Transverse colon (tissue), 4 donors: ENCODE data around the gene ZNF729. TPM values are rescaled to one million over a fixed set of nuclear protein-coding genes. Genes with fewer than 3 reads are reported as not detected.

Experiments used
- DNase-seq: peaks from one replicate; pipeline ENCODE4 v3.0.0-alpha.2; 2019
- H3K27ac ChIP-seq, 4 donors: fragments of 200-600 bp; sonication (generic); 2 replicates each; pipeline ENCODE4 v1.5.1; 2016 to 2018; ENCODE audit warnings: inconsistent platforms in 4 of 4
- H3K27me3 ChIP-seq: fragments of 200-600 bp; sonication (generic); 2 replicates; pipeline ENCODE4 v1.5.1; 2017; ENCODE audit warnings: inconsistent platforms
- H3K36me3 ChIP-seq, 4 donors: fragments of 200-600 bp; sonication (generic); 2 replicates each; pipeline ENCODE4 v1.5.1; 2017 to 2019; ENCODE audit warnings: inconsistent platforms in 4 of 4
- H3K4me1 ChIP-seq, 4 donors: fragments of 200-600 bp; sonication (generic); 2 replicates each; pipeline ENCODE4 v1.5.1; 2017 to 2020; ENCODE audit warnings: inconsistent platforms in 4 of 4
- H3K4me3 ChIP-seq, 4 donors: fragments of 200-600 bp; sonication (generic); 1 replicate in 1 of 4; 2 replicates in 3 of 4; pipeline versions ENCODE4 v1.5.1 to v1.6.1; 2017 to 2019; ENCODE audit warnings: inconsistent platforms in 4 of 4
- H3K9me3 ChIP-seq, 2 donors: fragments of 200-600 bp; sonication (generic); 2 replicates each; pipeline ENCODE4 v1.5.1; 2017 to 2019; ENCODE audit warnings: inconsistent platforms in 2 of 2
- CTCF ChIP-seq, 5 experiments: fragments of 200-600 bp in 3 of 5; fragments of 450-650 bp in 2 of 5; sonication (generic) in 3 of 5; IDR thresholded peaks; 1 replicate in 2 of 5; 2 replicates in 3 of 5; pipeline ENCODE4 v1.5.1; 2016 to 2017; ENCODE audit warnings: antibody characterized with exemption in 5 of 5, inconsistent platforms in 3 of 5, mild to moderate bottlenecking in 2 of 5, moderate library complexity in 1 of 5
- EP300 ChIP-seq: sonication (generic); formaldehyde crosslinking; IDR thresholded peaks from one replicate; pipeline ENCODE4 v1.6.1; 2017; ENCODE audit warnings: antibody characterized with exemption, low read depth
- POLR2A ChIP-seq: fragments of 450-650 bp; IDR thresholded peaks from one replicate; pipeline ENCODE4 v1.6.1; 2016; ENCODE audit warnings: antibody characterized with exemption, mild to moderate bottlenecking, moderate library complexity
- POLR2AphosphoS5 ChIP-seq, 3 donors: sonication (generic); formaldehyde crosslinking; IDR thresholded peaks; one replicate each; pipeline ENCODE4 v1.6.1; 2016; ENCODE audit warnings: antibody characterized with exemption in 3 of 3
- WGBS, 2 donors: methylation state at CpG; one replicate each; pipeline ENCODE4 v1.1.5; 2018; ENCODE audit warnings: low coverage in 1 of 2; 5-methylcytosine and 5-hydroxymethylcytosine counted together
- in situ Hi-C, 4 donors: fragments of 200-750 bp; cut with MboI; loops; one replicate each; pipeline versions ENCODE4 v1.15.0 to v1.15.1; 2017; ENCODE audit warnings: low sequenced_read_pairs in 3 of 4, low pct_ligation_motif_present in 1 of 4, low pct_unique_long_range_greater_than_20kb in 1 of 4
- intact Hi-C: fragments of 100-400 bp; cut with DNase I; formaldehyde crosslinking; loops from one replicate; pipeline ENCODE4 v1.15.1; 2023; ENCODE audit warnings: low total_unique reads
- total RNA-seq, 4 donors: library from RNA; depleted of rRNA; stranded (reverse); fragments of >200 nt; gene quantifications; one replicate each; pipeline ENCODE4 v1.1.0, GENCODE V29; 2016

ZNF729 gene
- not detected for total RNA-seq

GRCh38 chr19:22286151-22286810 lies at the start of gene ZNF729:
Gene ZNF729 (plus strand): TSS chr19:22286441. CDS start chr19:22286526, 85 bp downstream.
- H3K4me1 ChIP-seq, result no peaks in the 10 kb centered on the region
- H3K27ac ChIP-seq, result no peak within 1 kb of the TSS
- peaks cover 0 to 13% of the 10 kb centered on the region in 2 donors for H3K9me3 ChIP-seq
- no peak for DNase-seq
- intact Hi-C loops (no loop called here), in situ Hi-C loops (no loop called here)
- 52% methylated on average over 24 of the region's 32 CpGs; no CpG with 5 or more reads in 1 of the 2 donors for whole genome bisulfite sequencing, 2 donors
- no peaks in the 10 kb centered on the region for H3K36me3 ChIP-seq
- no peak within 1 kb of the TSS for H3K4me3 ChIP-seq
- peaks cover 8% of the 10 kb centered on the region for H3K27me3 ChIP-seq
- no peak for TF ChIP-seq EP300
- TF ChIP-seq POLR2A, result no peak
- TF ChIP-seq CTCF (IDR thresholded peaks at IDR 0.05), result no peak
- no peak for TF ChIP-seq POLR2AphosphoS5 (IDR thresholded peaks at IDR 0.05)

DNA sequence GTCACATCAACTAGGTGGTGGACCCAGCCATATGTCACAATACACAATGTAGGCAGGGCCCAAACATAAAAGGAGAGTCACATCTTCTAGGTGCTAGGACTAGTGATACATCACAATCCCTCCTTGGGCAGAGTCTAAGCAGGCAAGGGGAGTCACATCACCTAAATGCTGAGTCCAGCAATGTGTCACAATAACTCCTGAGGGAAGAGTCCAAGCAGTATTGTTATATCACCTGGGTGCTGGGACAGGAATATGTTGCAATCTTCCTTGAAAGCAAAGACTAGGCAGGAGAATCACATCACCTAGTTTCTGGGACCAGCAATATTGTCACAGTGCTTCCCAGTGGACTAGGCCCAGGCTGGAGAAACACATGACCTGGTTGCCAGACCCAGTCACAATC lies 29.4 kb upstream of the ZNF729 start:
- intact Hi-C loops (no loop called here), in situ Hi-C loops (no loop called here)
- Histone ChIP-seq H3K4me1 (no peaks in the 10 kb centered on the region), H3K36me3 (no peaks in the 10 kb centered on the region), H3K27me3 (no peaks in the 10 kb centered on the region), H3K9me3 (no peaks in the 10 kb centered on the region), H3K4me3 (no peak overlapping the region), H3K27ac (no peak overlapping the region)
- no peak for DNase-seq
- no peak for TF ChIP-seq POLR2AphosphoS5 (IDR thresholded peaks at IDR 0.05)
- TF ChIP-seq POLR2A, result no peak
- no peak for TF ChIP-seq EP300
- TF ChIP-seq CTCF (IDR thresholded peaks at IDR 0.05), result no peak

GRCh38 chr19:22257381-22257780 lies 28.9 kb upstream of the ZNF729 start:
- Histone ChIP-seq H3K4me3 (no peak overlapping the region), H3K27me3 (no peaks in the 10 kb centered on the region), H3K27ac (no peak overlapping the region), H3K4me1 (no peaks in the 10 kb centered on the region), H3K9me3 (no peaks in the 10 kb centered on the region), H3K36me3 (no peaks in the 10 kb centered on the region)
- TF ChIP-seq POLR2A, result no peak
- no peak for TF ChIP-seq EP300
- no peak for DNase-seq
- in situ Hi-C loops (no loop called here), intact Hi-C loops (no loop called here)
- 79% methylated on average over 2 of the region's 2 CpGs; no CpG with 5 or more reads in 1 of the 2 donors for WGBS, 2 donors

GRCh38 chr19:22257916-22258315 lies 28.3 kb upstream of the ZNF729 start:
- no peak overlapping the region for H3K4me3 ChIP-seq
- no peaks in the 10 kb centered on the region for H3K36me3 ChIP-seq
- H3K4me1 ChIP-seq, result no peaks in the 10 kb centered on the region
- no peak for DNase-seq
- H3K27ac ChIP-seq, result no peak overlapping the region
- no peak for TF ChIP-seq CTCF (IDR thresholded peaks at IDR 0.05)
- no peak for TF ChIP-seq POLR2AphosphoS5 (IDR thresholded peaks at IDR 0.05)
- no peak for TF ChIP-seq POLR2A
- no peak for TF ChIP-seq EP300
- in situ Hi-C loops (no loop called here), intact Hi-C loops (no loop called here)
- no peaks in the 10 kb centered on the region for H3K9me3 ChIP-seq
- H3K27me3 ChIP-seq, result no peaks in the 10 kb centered on the region

DNA sequence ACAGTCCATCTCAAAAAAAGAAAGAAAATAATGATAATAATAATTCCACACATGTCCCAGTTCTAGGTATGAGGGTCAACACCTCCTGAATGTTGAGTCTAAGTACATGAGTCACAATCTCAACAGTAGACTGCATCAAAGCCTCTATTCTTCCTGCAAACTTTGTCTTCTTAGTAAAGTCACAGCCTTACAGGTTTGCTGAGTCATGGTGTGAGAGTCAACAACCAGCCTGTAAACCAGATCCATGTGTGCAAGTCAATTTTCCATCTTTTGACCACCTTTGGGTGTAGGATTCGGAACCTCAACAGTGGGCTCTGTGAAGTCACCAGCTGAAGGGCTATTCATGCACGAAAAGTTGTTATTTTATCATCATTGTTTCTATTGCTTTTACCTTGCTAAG lies 25.7 kb upstream of the ZNF729 start:
- Histone ChIP-seq H3K27ac (no peak overlapping the region), H3K4me1 (no peaks in the 10 kb centered on the region), H3K4me3 (no peak overlapping the region), H3K27me3 (no peaks in the 10 kb centered on the region), H3K9me3 (no peaks in the 10 kb centered on the region), H3K36me3 (no peaks in the 10 kb centered on the region)
- WGBS, 2 donors, result 79 to 85% methylated on average over 2 of the region's 2 CpGs
- no peak for DNase-seq
- intact Hi-C loops (no loop called here), in situ Hi-C loops (no loop called here)
- TF ChIP-seq EP300 (no peak), POLR2AphosphoS5 (IDR thresholded peaks at IDR 0.05) (no peak), CTCF (IDR thresholded peaks at IDR 0.05) (no peak), POLR2A (no peak)
